ENCODE data around the gene LAMB4. TPM values are rescaled to one million over a fixed set of nuclear protein-coding genes. Genes with fewer than 3 reads are reported as not detected.

LAMB4 gene
- total RNA-seq, 2 experiments from 2014 or later, result 0.08 to 0.11 TPM

GRCh38 chr7:108156897-108157605 is 26.9 kb upstream of the LAMB4 start:
- no peaks in the 10 kb centered on the region for H3K9me3 Mint-ChIP-seq
- ChIA-PET CTCF (interaction anchor here (0.6 to 1.1 kb wide), 2 partner anchors 17 to 189 kb away, joined by 3 read pairs; no protein-coding TSS in a partner anchor), POLR2A (no interaction called here)
- Histone ChIP-seq H3K4me3 (ENCODE audit: low read length) (no peak overlapping the region), H3K27me3 (ENCODE audit: control insufficient read depth in 1 of 2, insufficient read depth in 2 of 2, low read length in 2 of 2) (peaks cover 0 to 4% of the 10 kb centered on the region in 2 experiments), H3K4me1 (ENCODE audit: insufficient read depth, low read length) (no peaks in the 10 kb centered on the region), H3K36me3 (ENCODE audit: insufficient read depth, low read length) (no peaks in the 10 kb centered on the region), H3K9me3 (ENCODE audit: control insufficient read depth in 1 of 2, insufficient read depth in 1 of 2, low read length in 2 of 2) (no peaks in the 10 kb centered on the region), H3K27ac (ENCODE audit: low read depth in 1 of 2, low read length in 2 of 2) (no peak overlapping the region)
- intact Hi-C loops (cut with DNase I, micrococcal nuclease), result no loop called here
- no peaks in the 10 kb centered on the region for H3K4me1 Mint-ChIP-seq (ENCODE audit: low read depth)
- H3K27me3 Mint-ChIP-seq, result peaks cover 8% of the 10 kb centered on the region
- H3K27ac Mint-ChIP-seq, result no peak overlapping the region
- H3K4me3 Mint-ChIP-seq, result no peak overlapping the region
- DNase-seq (no peak), ATAC-seq (ENCODE audit: poor library complexity) (no peak)
- no peaks in the 10 kb centered on the region for H3K36me3 Mint-ChIP-seq (ENCODE audit: low read depth)
- TF ChIP-seq, protein P1, sequence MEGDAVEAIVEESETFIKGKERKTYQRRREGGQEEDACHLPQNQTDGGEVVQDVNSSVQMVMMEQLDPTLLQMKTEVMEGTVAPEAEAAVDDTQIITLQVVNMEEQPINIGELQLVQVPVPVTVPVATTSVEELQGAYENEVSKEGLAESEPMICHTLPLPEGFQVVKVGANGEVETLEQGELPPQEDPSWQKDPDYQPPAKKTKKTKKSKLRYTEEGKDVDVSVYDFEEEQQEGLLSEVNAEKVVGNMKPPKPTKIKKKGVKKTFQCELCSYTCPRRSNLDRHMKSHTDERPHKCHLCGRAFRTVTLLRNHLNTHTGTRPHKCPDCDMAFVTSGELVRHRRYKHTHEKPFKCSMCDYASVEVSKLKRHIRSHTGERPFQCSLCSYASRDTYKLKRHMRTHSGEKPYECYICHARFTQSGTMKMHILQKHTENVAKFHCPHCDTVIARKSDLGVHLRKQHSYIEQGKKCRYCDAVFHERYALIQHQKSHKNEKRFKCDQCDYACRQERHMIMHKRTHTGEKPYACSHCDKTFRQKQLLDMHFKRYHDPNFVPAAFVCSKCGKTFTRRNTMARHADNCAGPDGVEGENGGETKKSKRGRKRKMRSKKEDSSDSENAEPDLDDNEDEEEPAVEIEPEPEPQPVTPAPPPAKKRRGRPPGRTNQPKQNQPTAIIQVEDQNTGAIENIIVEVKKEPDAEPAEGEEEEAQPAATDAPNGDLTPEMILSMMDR (IDR thresholded peaks at IDR 0.05), result no peak

- no peak overlapping the region for H3K27ac Mint-ChIP-seq
- ChIA-PET POLR2A (no interaction called here), CTCF (no interaction called here)
- H3K9me3 Mint-ChIP-seq, result no peaks in the 10 kb centered on the region
- Histone ChIP-seq H3K36me3 (ENCODE audit: insufficient read depth, low read length) (no peaks in the 10 kb centered on the region), H3K4me1 (ENCODE audit: insufficient read depth, low read length) (no peaks in the 10 kb centered on the region), H3K27me3 (ENCODE audit: control insufficient read depth in 1 of 2, insufficient read depth in 2 of 2, low read length in 2 of 2) (peaks cover 4 to 5% of the 10 kb centered on the region in 2 experiments), H3K27ac (ENCODE audit: low read depth in 1 of 2, low read length in 2 of 2) (no peak overlapping the region), H3K4me3 (ENCODE audit: low read length) (no peak overlapping the region), H3K9me3 (ENCODE audit: control insufficient read depth in 1 of 2, insufficient read depth in 1 of 2, low read length in 2 of 2) (no peaks in the 10 kb centered on the region)
- DNase-seq, result no peak
- intact Hi-C loops (cut with DNase I, micrococcal nuclease), result no loop called here
- no peak overlapping the region for H3K4me3 Mint-ChIP-seq
- peaks cover 9% of the 10 kb centered on the region for H3K27me3 Mint-ChIP-seq
- TF ChIP-seq, protein P1 (IDR thresholded peaks at IDR 0.05), result no peak
- ATAC-seq (ENCODE audit: poor library complexity), result no peak
- H3K36me3 Mint-ChIP-seq (ENCODE audit: low read depth), result no peaks in the 10 kb centered on the region
- H3K4me1 Mint-ChIP-seq (ENCODE audit: low read depth), result no peaks in the 10 kb centered on the region
These were observed 22.0 kb upstream of the LAMB4 start for GRCh38 chr7:108152198-108152597.

DNA sequence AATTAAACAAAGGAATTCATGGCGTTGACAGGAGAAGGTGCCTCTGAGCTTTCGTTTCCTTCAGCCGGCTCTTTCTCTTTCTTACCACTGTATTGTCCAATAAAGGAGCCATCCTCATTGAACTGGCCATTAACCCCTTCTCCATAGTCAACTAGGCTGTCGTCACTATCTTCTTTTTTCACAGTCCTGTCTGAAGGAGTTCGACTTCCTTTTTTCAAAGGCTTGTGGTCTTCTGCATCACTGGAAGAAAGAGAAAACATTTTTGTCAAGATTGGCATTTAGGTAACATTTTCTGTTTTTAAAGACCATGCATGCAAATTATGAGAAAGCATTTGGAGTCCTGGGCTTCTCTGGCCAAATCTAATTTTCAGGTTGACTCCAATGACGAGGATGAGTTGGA is 19.7 kb upstream of the LAMB4 start:
- Mint-ChIP-seq H3K27ac (no peak overlapping the region), H3K9me3 (no peaks in the 10 kb centered on the region), H3K4me1 (ENCODE audit: low read depth) (no peaks in the 10 kb centered on the region), H3K4me3 (no peak overlapping the region), H3K36me3 (ENCODE audit: low read depth) (no peaks in the 10 kb centered on the region), H3K27me3 (peaks cover 9% of the 10 kb centered on the region)
- Histone ChIP-seq H3K27ac (ENCODE audit: low read depth in 1 of 2, low read length in 2 of 2) (no peak overlapping the region), H3K4me1 (ENCODE audit: insufficient read depth, low read length) (peaks cover 3% of the 10 kb centered on the region), H3K27me3 (ENCODE audit: control insufficient read depth in 1 of 2, insufficient read depth in 2 of 2, low read length in 2 of 2) (peaks cover 5 to 9% of the 10 kb centered on the region in 2 experiments), H3K4me3 (ENCODE audit: low read length) (no peak overlapping the region), H3K9me3 (ENCODE audit: control insufficient read depth in 1 of 2, insufficient read depth in 1 of 2, low read length in 2 of 2) (no peaks in the 10 kb centered on the region), H3K36me3 (ENCODE audit: insufficient read depth, low read length) (no peaks in the 10 kb centered on the region)
- ATAC-seq (ENCODE audit: poor library complexity), result no peak
- intact Hi-C loops (cut with DNase I, micrococcal nuclease), result loop anchor here in 1 of 2 experiments (2.0 to 10.0 kb wide), 2 partner anchors 35 to 685 kb away; no protein-coding TSS in a partner anchor
- CTCF ChIA-PET, result no interaction called here
- TF ChIP-seq, protein P1 (IDR thresholded peaks at IDR 0.05), result no peak
- DNase-seq, result no peak
- POLR2A ChIA-PET, result no interaction called here
